T-helper 2 cell (primary cell): ENCODE data around the gene HDDC2.

Experiments
- DNase-seq, 5 experiments: peaks; one replicate each; pipeline versions ENCODE4 v3.0.0 to v3.0.0-alpha.2; 2012 to 2022

Gene HDDC2

DNA sequence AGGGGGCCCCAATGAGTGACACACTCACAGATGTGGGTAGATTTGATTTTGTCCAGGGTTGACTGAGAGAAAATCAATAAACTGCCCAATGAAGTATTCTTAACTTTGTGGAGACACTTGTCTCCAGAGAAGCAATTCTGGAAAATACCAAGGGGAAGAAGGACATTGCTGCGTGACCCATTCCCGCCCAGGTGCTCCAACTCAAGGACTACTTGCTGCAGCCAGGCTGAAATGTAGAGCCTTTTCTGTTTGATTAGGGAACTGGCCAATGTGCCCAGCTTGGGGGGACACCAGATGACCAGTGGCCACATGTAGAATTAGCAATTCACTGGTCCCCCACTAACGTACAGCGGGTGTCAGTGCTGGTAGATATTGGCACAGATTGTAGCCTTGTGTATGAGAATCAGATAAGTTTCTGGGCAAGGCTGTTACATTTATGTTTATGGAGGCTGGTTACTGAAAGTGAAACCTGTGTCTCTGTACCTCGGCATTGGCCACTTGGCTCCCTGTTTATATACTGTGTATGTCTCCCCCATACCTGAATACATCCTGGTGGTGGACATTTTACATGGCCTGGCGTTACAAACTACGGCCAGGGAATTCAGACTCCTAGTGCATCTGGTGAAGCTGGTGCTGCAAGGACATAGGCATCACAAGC lies 32.3 kb downstream of the HDDC2 start:
- DNase-seq = peak in 1 of 5 experiments; percentile 9

DNA sequence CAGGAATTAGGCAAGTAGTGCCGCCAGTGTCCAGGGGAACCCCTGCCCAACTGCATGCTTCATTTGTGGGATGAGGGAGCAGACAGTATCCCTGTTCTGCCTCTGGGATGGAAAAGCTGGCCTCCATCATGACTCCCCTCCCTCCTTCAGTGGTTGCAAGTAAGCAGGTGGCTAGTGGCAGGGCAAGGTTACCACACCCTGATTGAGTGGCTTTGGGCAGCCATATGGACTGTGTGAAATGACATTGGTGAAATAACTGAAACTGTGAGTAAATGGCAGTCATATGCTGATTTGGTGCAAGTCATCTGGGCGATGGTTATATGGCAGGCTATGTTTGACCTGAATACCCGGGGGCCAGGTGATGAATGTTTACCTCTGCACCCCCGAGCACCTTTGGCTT lies 33.0 kb downstream of the HDDC2 start:
- DNase-seq = no peak

DNA sequence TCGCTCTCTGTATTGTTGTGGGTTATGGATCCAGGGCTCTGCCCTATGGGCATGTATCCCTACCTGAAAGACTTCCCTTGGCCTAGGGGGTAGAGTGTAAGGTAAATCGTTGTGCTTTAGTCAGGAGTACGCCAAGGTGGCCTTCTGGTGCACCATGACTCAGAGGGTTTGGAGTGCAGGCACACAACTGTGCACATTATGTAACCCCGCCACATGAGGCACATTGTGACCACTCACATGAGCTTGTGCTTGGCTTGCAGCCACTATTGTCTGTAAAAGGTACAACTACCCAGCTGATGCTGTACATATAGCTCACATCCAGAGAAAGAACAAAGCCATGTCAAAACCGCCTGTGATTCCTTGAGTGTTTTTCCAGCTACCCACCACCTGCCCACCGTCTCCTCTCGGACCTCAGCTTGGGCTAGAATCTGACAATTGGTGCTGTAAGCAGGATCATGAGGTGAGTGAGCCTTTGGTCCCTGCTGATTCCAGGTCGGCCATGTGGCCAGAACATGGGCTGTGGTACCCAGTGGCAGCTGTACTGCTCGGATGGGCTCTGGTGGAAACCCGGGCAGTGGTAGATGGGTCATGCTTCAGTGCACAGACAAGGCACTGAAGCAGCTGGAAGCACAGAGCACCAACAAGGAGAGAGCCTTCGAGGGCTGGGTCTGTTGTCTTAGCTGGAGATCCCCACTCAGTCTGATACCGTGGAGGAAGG lies 33.8 kb downstream of the HDDC2 start:
- no peak for DNase-seq

DNA sequence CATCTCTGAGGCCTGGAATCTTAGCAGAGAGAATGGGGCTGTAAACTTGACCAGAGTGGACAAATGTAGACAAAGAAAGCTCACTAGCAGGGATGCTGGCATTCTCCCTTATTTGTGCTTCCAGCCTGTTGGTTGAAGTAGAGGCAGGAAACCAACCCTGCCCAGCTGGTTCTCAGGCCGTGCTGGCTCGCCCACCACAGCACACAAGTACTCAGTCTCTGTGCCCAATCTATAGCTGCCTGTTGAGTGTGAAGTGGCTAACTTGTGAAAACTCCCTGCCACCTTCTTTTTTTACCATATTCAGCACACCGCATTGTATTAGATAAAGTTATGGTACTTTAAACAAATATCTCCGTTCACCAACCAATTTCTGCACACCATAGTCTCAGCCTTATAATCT lies 37.3 kb downstream of the HDDC2 start:
- no peak for DNase-seq

DNA sequence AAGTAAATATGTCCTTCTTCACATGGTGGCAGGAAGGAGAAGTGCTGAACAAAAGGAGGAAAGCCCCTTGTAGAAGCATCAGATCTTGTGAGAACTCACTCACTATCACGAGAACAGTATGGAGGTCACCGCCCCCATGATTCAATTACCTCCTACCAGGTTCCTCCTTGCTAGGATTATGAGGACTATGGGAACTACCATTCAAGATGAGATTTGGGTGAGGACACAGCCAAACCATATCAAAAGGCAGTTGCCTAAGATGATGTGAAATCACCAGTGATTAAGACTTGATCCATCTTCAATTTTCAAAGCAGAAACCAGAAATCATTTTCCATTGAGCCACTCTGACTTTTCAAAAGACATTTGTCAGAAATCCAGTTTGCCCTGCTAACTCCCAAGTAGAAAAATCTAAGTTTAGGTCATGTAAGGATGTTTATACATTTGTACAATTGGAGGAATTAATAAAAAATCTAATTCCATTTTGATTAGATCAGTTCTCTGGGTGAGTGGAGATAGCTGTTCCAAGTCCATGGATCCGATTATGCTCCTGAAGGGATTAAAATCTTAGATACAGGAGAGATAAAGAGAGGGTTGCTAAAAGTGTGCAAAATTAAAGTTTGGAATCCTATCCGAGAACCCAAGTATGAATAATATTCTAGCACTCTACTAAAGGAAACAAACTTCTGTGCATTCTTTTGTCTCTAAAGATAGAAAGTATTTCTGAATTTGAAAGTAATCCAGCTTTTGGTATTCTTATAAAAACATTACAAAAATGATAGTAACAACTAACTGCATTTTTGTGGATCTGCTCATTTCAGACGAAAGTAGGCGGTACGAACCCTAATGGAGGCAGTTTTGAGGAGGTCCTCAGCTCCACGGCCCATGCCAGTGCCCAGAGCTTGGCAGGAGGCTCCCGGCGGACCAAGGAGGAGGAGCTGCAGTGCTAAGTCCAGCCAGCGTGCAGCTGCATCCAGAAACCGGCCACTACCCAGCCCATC lies 39.5 kb downstream of the HDDC2 start:
- DNase-seq = no peak

DNA sequence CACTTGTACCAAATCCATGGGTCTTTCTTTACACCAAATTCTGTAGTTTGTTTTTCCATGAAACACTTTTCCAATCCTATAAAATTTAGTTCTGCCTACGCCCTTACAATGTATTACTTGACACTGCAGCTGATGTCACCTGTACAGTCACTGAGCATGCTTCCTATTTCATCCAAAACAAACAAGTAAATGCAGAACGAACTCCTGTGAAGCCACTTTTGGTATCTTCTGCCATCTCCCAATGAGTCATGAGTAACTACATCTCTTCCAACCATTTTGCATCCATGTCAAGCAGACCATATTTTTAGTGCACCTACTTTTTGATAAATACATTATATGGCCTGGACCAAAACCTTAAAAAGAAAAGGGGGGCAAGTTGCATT lies 42.4 kb downstream of the HDDC2 start:
- DNase-seq = no peak

DNA sequence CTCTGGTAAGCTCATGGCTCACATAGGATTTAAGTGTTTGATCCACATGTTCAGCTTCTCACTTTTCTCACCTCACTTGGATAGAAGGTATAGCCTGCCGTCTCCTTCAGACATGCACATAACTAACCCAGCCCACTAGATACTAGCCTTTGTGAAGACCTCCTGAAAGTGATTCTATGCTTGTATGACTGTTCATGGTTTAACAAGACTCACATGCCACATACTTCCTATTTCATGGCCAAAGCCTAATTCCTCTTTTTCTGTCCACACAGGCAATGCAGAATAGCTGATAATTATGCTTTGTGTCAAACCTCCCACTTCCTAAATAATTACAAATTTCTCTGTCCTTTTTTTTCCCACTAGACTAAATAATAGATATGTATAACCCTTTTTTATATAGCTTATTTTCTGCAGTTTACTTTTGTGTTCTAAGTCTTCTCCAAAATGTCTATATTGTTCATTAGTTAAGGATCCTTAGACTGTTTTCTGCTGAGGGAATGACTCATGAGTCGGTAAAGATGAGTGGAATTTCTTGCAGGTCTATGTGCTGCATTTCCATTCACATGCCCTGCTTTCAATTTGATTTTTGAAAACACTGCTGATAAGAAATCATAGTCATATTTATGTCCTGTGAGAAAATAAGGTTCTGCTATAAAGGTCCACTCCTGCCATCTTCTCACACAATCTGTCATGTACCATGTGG lies 43.0 kb downstream of the HDDC2 start:
- DNase-seq = no peak

DNA sequence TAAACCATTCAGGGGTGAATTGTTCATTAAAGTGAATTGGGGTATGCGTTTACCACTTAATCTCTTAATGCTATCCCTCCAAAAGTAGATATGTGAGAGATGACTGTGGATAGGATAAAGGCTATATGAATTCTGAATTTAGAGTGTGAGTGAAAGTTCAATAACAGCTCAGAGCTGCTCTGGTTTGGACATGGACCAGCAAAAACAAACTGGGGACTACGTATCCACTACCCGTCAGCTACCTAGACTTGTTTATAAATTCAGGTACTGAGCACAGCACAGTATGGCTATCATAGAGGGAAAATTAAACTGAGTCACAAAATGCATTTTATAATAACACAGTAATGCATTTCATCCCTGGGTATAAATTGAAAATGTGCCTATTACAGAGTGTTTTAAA lies 44.4 kb downstream of the HDDC2 start:
- DNase-seq = no peak

DNA sequence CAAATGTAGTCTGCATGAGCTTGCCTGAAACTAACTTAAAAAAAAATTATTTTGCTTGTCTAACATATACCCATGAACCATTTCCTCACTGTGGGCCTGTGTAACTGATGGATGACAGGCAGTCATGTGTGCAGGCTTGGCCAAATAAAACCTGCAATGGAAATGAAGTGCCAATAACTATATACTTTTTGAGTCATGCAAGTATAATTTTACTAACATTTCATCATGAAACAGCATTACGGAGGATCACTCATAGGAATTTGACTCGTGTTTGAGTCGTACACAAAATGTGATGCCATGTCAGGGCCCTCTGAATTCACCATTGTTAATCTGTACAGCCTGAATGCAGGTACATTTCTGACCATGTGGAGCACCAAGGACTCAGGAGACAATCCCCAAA lies 46.6 kb downstream of the HDDC2 start:
- DNase-seq = no peak

DNA sequence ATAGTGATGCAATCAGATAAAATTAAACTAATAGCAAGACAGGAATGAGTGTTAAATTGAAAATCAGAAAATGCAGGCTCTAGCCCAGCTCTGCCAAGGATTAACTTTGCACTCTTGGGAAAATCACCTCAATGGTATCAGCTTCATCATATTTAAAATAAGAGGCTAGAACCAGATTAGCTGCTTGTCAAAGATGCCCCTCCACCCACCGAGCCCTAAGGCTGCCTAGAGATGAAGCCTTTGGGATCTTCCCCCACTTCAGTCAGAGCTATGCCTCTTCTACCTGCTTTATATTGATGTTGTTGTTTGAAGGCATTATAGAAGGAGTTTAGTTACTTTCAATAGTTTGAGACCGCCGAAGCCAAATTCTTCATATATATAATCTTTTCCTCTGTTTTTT lies 47.4 kb downstream of the HDDC2 start:
- no peak for DNase-seq

DNA sequence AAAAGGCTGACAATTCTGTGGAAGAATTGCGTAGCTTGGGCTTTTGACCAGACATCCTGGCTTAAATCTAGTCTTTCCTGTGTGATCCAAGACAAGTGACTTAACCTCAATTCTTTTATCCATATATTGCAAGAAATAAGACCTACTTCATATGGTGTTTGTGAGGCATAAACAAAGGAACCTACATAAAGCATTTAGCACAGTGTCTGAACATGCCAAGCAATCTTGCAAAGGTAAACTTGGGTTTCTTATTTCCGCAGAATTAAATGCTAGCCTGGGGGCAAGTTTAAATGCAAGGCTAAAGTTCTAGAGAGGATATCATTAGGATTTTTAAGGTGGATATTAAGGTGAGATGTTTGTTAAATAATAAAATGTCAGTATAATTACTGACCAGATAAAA lies 47.9 kb downstream of the HDDC2 start:
- no peak for DNase-seq

DNA sequence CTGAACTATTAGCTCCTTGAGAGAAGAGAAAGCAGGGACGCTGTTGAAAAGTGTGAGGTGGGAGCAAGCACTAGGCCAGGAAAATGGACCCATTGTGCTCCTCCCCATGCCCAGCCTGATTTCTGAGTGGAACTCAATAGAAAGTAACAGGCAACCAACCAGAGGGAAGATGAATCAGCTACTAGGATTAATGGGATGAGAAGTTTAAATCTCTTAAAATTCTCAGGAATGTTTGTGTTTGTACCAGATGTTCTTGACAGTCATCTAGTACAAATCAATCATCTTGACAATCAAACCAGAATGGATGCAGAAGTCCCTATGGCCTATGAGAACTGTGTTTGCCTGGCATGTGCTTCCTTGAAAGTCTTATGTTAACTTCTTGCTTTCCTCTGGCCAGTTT lies 48.9 kb downstream of the HDDC2 start:
- DNase-seq = no peak

DNA sequence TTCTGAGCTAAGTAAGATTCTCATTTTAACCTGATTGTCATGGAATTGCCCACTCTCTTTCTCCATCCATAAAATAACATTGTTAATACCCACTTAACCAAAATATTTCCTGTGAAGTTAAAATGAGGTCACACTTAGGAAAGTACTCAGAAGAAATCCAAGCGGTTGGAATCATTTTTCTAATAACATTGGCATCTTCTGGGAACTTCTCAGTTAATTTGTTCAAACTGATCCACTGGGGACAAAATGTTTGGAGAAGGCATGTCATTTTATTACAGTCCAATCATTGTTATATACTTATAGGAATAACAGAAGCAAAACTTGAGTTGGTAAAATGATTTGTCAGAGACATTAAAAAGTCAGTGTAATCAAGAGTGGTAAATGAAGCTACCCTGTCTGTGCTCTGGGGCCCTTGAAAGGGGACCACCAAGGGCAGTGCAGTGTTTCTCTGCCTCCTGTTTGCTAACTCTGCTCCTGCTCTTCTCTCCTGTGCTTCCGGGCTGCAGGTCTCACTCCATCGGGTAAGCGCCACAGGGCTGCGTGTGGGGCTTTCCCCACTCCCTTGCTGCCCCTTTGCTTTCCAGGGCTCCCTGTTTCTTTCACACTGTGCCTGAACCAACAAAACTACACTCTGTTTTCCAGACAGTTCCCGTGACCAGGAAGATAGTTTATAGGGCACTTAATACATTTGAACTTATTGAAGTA lies 50.1 kb downstream of the HDDC2 start:
- DNase-seq = peak in 1 of 5 experiments; percentile 19

DNA sequence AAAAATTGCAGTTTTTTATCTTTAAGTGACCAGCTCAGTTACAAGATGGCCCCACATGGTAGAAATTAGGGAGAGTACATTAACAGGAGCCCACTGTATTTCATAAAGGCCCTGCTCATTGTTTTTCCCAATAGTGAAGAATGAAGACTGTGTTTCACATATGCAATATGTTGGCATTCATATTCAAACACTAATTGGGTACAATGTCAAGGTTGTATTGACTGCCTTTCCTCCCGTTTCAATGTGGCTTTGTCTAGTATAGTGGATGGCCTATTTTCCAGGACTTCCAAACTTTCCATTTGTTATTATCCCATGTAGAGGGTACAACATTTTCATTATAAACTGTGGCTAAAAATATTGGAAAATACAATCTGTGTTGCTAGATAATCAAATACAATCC lies 51.3 kb downstream of the HDDC2 start:
- no peak for DNase-seq

DNA sequence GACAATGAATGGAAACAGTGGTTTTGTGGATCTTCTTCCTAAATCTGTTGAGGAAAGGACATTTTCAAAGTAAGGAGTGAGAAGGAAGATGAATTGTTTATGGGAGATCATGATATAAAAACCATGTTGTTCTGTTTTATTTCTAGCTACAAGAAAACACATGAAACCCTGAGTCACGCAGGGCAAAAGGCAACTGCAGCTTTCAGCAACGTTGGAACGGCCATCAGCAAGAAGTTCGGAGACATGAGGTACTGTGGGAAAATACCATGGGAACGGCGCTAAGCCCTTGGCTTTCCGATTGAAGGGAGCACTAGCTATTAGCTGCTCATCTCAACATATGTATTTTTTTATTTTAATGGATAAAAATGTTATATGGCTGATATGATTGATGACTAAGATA lies 53.6 kb downstream of the HDDC2 start:
- DNase-seq = no peak

DNA sequence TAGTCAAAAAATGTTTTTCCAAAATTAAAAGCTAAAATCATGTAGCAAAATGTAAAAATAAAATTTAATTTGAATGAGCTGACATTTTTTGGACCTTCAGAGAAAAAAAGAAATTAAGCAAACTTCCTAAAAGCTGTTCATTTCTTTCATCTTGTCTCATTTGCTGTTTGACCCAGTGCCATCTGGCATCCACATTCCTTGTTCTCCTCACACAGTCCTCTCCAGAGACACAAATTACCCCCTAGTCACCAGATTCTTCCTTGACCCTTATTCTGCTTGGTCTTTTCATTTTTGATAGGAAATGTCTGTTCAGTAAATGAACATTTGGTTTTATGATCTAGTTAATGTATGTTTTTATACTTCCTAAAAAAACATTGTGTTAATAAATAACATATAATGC lies 55.2 kb downstream of the HDDC2 start:
- no peak for DNase-seq

DNA sequence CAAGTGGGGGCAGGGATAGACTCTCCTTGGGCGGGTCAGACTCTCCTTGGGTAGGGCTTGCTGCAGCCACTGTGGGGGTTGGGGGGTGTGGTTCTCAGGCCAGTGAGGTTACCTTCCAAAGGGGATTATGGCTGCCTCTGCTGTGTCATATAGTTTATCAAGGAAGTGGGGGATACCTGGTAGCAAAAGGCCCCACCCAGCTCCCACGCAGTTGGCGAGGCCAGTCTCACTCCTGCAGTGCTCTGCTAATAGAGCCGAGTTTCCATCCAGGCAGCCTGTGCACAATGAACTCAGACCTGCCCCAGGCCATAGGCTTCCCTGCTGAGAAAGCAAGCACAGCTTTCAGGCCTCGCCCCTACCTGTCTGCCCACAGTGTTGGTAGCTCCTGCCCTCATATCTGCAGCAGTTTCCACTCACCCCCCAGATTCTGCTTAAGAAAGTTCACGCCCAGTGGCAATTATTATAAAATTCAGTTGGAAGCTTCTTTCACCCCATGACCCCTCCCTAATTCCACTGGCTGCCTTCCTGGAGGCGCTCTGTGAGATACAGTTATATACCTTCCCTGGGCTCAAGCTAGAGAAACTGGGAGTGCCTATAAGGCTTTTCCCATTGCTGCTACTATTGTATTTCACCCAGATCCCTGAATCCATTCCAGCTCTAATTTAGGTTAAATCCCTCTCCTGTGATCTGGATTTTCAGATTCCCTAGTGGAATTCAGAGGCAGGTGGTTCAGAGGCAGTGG lies 56.1 kb downstream of the HDDC2 start:
- DNase-seq = no peak

DNA sequence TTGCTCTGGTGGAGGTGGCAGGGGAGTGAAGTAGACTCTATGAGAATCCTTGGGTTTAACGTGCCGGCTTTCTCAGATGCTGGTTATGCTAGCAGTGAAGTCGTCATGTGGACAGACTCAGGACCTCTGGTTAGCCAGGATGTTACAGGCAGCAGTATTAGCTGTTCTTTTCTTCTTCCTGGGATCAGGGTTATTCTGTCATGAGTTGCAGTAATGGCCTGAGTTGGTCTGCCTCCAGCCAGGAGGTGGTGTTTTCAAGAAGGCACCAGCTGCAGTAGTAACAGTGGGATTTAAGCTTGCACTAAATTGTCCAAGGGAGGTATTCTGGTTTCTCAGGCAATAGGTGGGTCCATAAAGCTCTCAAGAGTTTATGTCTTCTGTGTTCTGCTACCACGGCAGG lies 56.7 kb downstream of the HDDC2 start:
- no peak for DNase-seq

DNA sequence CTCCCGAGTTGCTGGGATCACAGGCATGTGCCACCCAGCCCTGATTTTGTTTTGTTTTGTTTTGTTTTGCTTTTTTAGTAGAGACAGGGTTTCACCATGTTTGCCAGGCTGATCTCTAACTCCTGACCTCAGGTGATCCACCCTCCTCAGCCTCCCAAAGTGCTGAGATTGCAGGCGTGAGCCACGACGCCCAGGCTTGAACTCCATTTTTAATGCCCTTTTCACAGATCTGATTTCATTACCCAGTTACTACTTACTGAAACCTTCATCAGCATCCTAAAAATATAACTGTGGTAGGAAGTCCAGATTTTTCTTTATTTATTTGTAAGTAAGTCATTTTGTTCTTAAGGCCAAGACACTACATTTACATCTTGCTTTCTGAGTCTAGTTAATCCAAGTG lies 64.0 kb downstream of the HDDC2 start:
- no peak for DNase-seq

DNA sequence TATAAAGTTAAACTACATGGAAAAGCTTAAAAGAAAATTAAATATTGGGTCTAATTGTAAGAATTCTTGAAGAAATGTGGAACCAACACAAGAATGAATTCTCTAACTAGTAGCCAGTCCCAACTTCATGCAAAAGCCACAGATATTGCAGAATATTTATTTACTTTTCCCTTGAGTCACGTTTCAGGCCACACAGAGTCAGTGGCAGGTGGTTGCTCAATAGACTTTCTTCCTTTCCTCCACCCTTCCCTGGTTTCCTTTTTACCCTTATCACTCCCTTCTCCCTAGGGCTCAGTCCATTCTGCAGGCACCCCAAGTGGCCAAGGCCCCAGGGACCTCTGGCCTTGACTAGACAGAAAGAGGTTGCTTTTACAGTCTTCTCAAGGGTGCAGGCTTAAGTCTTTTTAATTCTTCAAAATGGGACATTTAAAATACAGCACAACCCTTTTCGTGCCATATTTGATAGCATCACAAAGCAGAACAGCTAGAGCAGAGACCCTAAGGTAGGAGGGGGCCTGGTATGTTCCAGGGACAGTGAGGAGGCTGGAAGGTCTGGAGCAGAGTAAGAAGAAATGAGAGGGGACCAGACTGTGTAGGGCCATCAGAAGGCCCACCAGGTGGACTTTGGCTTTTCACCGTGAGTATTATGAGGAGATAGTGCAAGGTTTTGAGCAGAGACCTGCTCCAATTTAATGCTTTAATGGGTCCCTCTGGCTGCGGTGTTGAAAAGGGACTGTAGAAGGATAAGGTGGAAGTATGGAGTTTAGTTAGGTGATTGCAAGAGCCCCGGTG lies 65.0 kb downstream of the HDDC2 start:
- no peak for DNase-seq

DNA sequence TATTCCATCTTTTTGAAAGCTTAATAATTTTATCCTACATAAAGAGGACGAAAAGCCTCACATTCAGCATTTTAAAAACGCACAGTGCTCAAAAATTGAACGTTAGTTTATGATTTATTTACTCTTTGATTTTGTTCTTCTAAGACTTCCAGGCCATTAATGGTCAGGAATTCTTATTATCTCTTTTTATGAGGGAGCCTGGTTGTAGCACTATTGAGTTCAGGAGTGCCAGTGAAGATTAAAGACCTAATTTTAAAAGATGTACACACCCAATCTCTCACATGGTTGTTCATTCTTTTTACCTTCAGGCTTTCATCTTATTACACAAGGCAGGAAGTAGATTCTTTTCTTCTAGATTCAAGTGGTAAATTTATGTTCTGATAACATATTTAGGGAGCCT lies 68.6 kb downstream of the HDDC2 start:
- no peak for DNase-seq
